GM19324 (cell line): Measurements from ENCODE around the gene NDUFB3.

ENCODE experiments used
- ATAC-seq: cut with Tn5 transposase; IDR thresholded peaks from one replicate; pipeline ENCODE4 v1.9.1; 2021; ENCODE audit warnings: mild to moderate bottlenecking, moderate library complexity; ENCODE audit not compliant: unreplicated experiment, low FRiP score

The NDUFB3 gene

GRCh38 chr2:201127152-201127511, 55.3 kb downstream of the NDUFB3 start:
- ATAC-seq, result no peak

GRCh38 chr2:201127570-201127969, 55.8 kb downstream of the NDUFB3 start:
- no peak for ATAC-seq

GRCh38 chr2:201128033-201128432, 56.2 kb downstream of the NDUFB3 start:
- no peak for ATAC-seq

- ATAC-seq, result no peak
Measured at GRCh38 chr2:201128933-201129505, 57.2 kb downstream of the NDUFB3 start.

- ATAC-seq, result no peak
Measured at GRCh38 chr2:201130524-201131186, 58.9 kb downstream of the NDUFB3 start.

GRCh38 chr2:201132518-201132917, 60.7 kb downstream of the NDUFB3 start:
- ATAC-seq, result no peak
